T-helper 17 cell (primary cell): ENCODE data around the gene ZNF816. TPM values are rescaled to one million over a fixed set of nuclear protein-coding genes. Genes with fewer than 3 reads are reported as not detected.
A peak's percentile ranks its signal among the peaks of the same experiment; 100 is the strongest.

ENCODE experiments used
- ATAC-seq: fragments of 150-1000 bp; cut with Tn5 transposase; 2 replicates; pipeline ENCODE4 v1.10.0; 2021; ENCODE audit warnings: mild to moderate bottlenecking, moderate library complexity
- DNase-seq, 3 donors: peaks; one replicate each; pipeline versions ENCODE4 v3.0.0 to v3.0.0-alpha.2; 2020 to 2021
- H3K9me3 ChIP-seq: one replicate; pipeline ENCODE4 v1.7.0; 2013; ENCODE audit warnings: low read length, mild to moderate bottlenecking; ENCODE audit not compliant: control insufficient read depth, poor library complexity, severe bottlenecking
- H3K27ac Mint-ChIP-seq: one replicate; pipeline ENCODE4 v1.8.0; 2022; ENCODE audit warnings: mild to moderate bottlenecking, moderate library complexity, mixed read lengths
- H3K27me3 Mint-ChIP-seq: one replicate; pipeline ENCODE4 v1.8.0; 2022; ENCODE audit warnings: mixed read lengths
- H3K36me3 Mint-ChIP-seq: one replicate; pipeline ENCODE4 v1.8.0; 2022; ENCODE audit warnings: low read depth, mixed read lengths
- H3K4me1 Mint-ChIP-seq: one replicate; pipeline ENCODE4 v1.8.0; 2022; ENCODE audit warnings: mild to moderate bottlenecking, mixed read lengths
- H3K4me3 Mint-ChIP-seq: one replicate; pipeline ENCODE4 v1.8.0; 2022; ENCODE audit warnings: mild to moderate bottlenecking, moderate library complexity, mixed read lengths
- total RNA-seq, 4 donors: library from RNA in 2 of 4; stranded (reverse) in 2 of 4; gene quantifications; one replicate each; pipeline ENCODE4 v1.2.3 and lab custom pipeline; 2022 to 2026

The ZNF816 gene
- total RNA-seq (1 to 10 TPM; 3.5 to 4.8 TPM), total RNA-seq (lab: John Stamatoyannopoulos, UW) (10.3 to 37.0 reads per million in 2 donors)

DNA sequence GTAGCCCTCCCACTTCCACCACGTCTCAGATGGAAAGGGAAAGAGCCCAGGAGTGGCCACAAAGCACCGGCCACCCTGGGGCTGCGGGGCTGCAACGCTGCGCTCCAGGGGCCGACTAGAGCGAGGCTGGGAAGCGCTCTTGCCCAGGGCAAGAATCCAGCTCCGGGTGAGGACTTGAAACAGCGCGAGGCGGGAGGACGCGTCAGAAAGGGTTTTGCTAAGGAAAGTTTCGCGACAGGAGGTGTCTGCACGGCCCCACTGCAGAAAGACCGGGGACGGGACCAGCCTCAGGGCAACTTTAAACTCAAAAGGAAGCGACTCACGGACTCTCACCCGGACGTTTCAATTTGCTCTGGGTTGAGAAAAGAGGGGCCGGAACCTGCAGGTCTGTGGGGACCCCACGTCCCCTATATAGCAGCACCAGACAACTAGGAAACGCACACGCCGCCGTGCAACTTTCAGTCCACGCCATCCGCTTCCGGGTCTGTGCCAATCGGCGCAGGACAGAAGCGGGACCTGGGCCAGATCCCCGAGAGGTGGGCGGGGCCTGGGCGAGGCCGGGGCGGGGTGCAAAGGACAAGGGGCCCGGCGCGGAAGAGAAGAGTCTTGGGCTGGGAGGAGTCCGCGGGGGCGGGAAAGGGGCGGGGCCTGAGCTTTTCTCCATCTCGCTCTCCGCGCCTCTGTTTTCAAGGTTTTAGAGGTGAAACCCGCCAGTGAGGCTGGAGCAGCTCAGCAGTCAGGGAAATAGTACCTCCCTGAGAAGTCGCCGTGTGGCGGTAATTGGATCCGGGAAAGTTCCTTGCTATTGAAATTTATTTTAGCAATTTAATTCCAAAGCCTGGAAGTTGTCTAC, at the start of gene ZNF816:
Gene ZNF816, minus strand, starts transcription at position 488 of the 853 bp plus-strand sequence. CDS start 6,792 bp downstream, outside the sequence.
- H3K9me3 ChIP-seq, result peaks cover 2% of the 10 kb centered on the region
- Mint-ChIP-seq H3K27ac (peak within 1 kb of the TSS; percentile 92), H3K4me3 (peak within 1 kb of the TSS; percentile 89), H3K36me3 (no peaks in the 10 kb centered on the region), H3K27me3 (no peaks in the 10 kb centered on the region), H3K4me1 (peaks cover 11% of the 10 kb centered on the region)
- peak; percentile 99 for ATAC-seq
- DNase-seq, result peak; percentile 98 to 99 (median 98)

GRCh38 chr19:53012006-53012405, 49.3 kb upstream of the ZNF816 start:
- no peaks in the 10 kb centered on the region for H3K4me1 Mint-ChIP-seq
- no peaks in the 10 kb centered on the region for H3K9me3 ChIP-seq
- no peaks in the 10 kb centered on the region for H3K27me3 Mint-ChIP-seq
- DNase-seq, result no peak
- no peaks in the 10 kb centered on the region for H3K36me3 Mint-ChIP-seq
- no peak for ATAC-seq
- H3K27ac Mint-ChIP-seq, result no peak overlapping the region
- H3K4me3 Mint-ChIP-seq, result no peak overlapping the region

DNA sequence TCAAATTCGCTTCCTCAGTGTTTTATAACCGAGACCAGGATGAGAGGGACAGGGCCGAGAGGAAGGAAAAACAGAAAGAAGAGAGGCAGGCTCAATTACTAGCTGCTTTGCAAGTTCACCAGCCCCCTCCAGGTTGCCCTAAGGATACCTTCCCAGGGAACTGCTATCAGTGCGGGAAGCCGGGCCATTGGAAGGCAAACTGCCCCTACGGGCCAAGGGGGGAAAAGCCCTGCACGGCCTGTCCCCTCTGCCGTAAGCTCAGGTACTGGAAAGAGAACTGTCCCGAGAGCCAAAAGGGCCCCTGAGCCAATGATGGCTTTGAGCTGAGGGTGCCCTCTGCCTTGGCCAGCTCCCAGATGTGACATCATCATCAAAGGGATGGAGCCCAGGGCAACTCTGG, 47.8 kb upstream of the ZNF816 start:
- no peaks in the 10 kb centered on the region for H3K27me3 Mint-ChIP-seq
- no peak overlapping the region for H3K4me3 Mint-ChIP-seq
- H3K4me1 Mint-ChIP-seq, result no peaks in the 10 kb centered on the region
- DNase-seq, result no peak
- no peaks in the 10 kb centered on the region for H3K9me3 ChIP-seq
- no peak for ATAC-seq
- no peaks in the 10 kb centered on the region for H3K36me3 Mint-ChIP-seq
- no peak overlapping the region for H3K27ac Mint-ChIP-seq

GRCh38 chr19:53008061-53008778, 45.5 kb upstream of the ZNF816 start:
- Mint-ChIP-seq H3K4me1 (no peaks in the 10 kb centered on the region), H3K4me3 (no peak overlapping the region), H3K27ac (no peak overlapping the region), H3K36me3 (no peaks in the 10 kb centered on the region), H3K27me3 (no peaks in the 10 kb centered on the region)
- no peak for DNase-seq
- no peak for ATAC-seq
- no peaks in the 10 kb centered on the region for H3K9me3 ChIP-seq

GRCh38 chr19:53007606-53008005, 44.9 kb upstream of the ZNF816 start:
- DNase-seq (no peak), ATAC-seq (no peak)
- Mint-ChIP-seq H3K4me3 (no peak overlapping the region), H3K27ac (no peak overlapping the region), H3K27me3 (no peaks in the 10 kb centered on the region), H3K4me1 (no peaks in the 10 kb centered on the region), H3K36me3 (no peaks in the 10 kb centered on the region)
- H3K9me3 ChIP-seq, result no peaks in the 10 kb centered on the region

DNA sequence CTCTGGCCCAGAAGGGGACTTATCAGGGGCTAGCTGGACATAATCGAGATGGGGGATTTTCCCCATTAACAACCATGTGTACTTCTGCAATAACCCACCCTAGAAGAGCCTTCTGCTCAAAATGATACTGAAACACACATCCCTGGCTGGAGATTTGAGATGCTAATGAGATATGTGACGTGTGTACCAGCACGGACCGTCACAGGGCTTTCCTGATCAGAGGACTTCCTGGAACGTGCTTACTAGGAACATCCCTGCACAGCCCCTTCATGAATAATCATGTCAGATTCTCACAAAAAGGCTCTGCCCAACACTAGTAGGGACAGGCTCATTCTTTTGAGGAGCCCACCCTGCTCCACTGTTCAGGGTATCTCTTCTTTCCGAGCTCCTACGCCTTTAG, 44.5 kb upstream of the ZNF816 start:
- Mint-ChIP-seq H3K4me3 (no peak overlapping the region), H3K4me1 (no peaks in the 10 kb centered on the region), H3K27ac (no peak overlapping the region), H3K27me3 (no peaks in the 10 kb centered on the region), H3K36me3 (no peaks in the 10 kb centered on the region)
- no peak for ATAC-seq
- H3K9me3 ChIP-seq, result no peaks in the 10 kb centered on the region
- no peak for DNase-seq

- no peaks in the 10 kb centered on the region for H3K9me3 ChIP-seq
- DNase-seq, result no peak
- H3K4me1 Mint-ChIP-seq, result no peaks in the 10 kb centered on the region
- no peak overlapping the region for H3K27ac Mint-ChIP-seq
- no peak overlapping the region for H3K4me3 Mint-ChIP-seq
- H3K27me3 Mint-ChIP-seq, result no peaks in the 10 kb centered on the region
- H3K36me3 Mint-ChIP-seq, result no peaks in the 10 kb centered on the region
- ATAC-seq, result no peak
These were observed 41.6 kb upstream of the ZNF816 start for GRCh38 chr19:53004242-53004641.

- H3K27me3 Mint-ChIP-seq, result no peaks in the 10 kb centered on the region
- no peaks in the 10 kb centered on the region for H3K9me3 ChIP-seq
- H3K27ac Mint-ChIP-seq, result no peak overlapping the region
- H3K4me1 Mint-ChIP-seq, result no peaks in the 10 kb centered on the region
- H3K4me3 Mint-ChIP-seq, result no peak overlapping the region
- DNase-seq (no peak), ATAC-seq (no peak)
- no peaks in the 10 kb centered on the region for H3K36me3 Mint-ChIP-seq
These were observed 39.8 kb upstream of the ZNF816 start for GRCh38 chr19:53002479-53002878.

DNA sequence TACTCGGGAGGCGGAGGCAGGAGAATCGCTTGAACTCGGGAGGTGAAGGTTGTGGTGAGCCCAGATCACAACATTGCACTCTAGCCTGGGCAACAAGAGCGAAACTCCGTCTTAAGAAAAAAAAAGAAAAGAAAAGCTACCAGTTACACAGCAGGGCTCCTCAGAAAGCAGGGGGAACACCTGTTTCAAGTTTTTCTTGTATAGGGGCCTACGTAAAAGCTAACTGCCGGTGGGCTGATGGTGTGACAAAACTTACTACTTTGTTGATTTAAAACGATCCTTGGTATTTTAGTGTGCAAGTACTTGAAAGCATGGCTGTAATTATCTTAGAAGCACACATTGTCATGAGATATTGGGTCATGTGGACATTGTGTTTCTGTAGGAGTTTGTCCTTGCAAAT, 35.3 kb upstream of the ZNF816 start:
- no peaks in the 10 kb centered on the region for H3K9me3 ChIP-seq
- H3K4me1 Mint-ChIP-seq, result no peaks in the 10 kb centered on the region
- no peaks in the 10 kb centered on the region for H3K27me3 Mint-ChIP-seq
- ATAC-seq, result no peak
- H3K4me3 Mint-ChIP-seq, result no peak overlapping the region
- no peak overlapping the region for H3K27ac Mint-ChIP-seq
- H3K36me3 Mint-ChIP-seq, result no peaks in the 10 kb centered on the region
- no peak for DNase-seq

- Mint-ChIP-seq H3K27me3 (no peaks in the 10 kb centered on the region), H3K36me3 (no peaks in the 10 kb centered on the region), H3K27ac (no peak overlapping the region), H3K4me1 (peaks cover 4% of the 10 kb centered on the region), H3K4me3 (no peak overlapping the region)
- DNase-seq, result no peak
- H3K9me3 ChIP-seq, result no peaks in the 10 kb centered on the region
- ATAC-seq, result no peak
These were observed 33.0 kb upstream of the ZNF816 start for GRCh38 chr19:52995711-52996110.

- Mint-ChIP-seq H3K4me1 (peaks cover 4% of the 10 kb centered on the region), H3K27me3 (no peaks in the 10 kb centered on the region), H3K36me3 (peaks cover 2% of the 10 kb centered on the region), H3K27ac (no peak overlapping the region), H3K4me3 (peak overlapping the region; percentile 78)
- peak; percentile 66 to 76 (median 74) for DNase-seq
- H3K9me3 ChIP-seq, result no peaks in the 10 kb centered on the region
- ATAC-seq, result peak; percentile 98
These were observed 30.9 kb upstream of the ZNF816 start for GRCh38 chr19:52993342-52994178.

DNA sequence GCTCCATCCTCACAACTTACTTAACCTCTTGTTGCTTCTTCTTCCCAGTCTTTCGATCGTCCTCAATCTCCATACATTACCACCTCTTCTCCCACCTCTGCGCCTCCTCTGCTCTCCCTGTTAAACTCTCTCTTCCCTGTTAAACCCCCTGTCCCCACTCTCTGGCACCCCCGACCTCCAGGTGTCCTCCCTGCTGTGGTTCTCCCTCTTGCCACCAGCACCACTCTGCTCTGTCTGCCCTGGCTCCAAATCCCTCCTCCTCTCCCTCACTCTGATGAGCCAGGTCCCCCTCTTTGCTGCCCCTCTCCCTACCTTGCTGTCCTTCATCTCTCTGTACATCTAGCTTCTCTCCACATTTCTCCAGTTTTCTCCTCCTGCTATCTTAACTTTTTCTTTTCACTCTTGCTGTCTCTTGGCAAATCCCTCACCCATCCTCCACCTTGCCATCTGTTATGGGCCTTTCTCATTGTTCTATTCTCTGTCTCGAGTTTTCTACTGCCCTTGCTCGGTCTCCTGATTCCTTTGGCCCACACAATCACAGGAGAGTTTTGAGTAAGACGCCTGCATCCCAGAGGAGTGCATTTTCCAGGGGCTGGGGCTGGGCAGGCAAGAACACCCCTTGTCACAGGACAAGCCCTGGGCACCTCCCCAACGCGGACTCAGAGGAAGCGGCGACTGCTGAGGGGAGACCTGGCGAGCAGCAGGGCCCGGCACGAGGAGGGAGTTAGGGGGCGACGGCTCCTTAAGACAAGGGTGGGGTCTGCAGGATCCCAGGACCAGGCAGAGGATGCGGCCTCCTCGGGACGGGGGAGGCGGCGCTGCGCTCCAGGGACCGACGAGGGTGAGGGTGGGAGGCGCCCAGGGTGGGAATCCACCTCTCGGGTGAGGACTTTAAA, 29.7 kb upstream of the ZNF816 start:
- ATAC-seq (no peak), DNase-seq (no peak)
- H3K27ac Mint-ChIP-seq, result no peak overlapping the region
- H3K4me3 Mint-ChIP-seq, result peak overlapping the region; percentile 78
- peaks cover 4% of the 10 kb centered on the region for H3K4me1 Mint-ChIP-seq
- H3K27me3 Mint-ChIP-seq, result no peaks in the 10 kb centered on the region
- H3K36me3 Mint-ChIP-seq, result peaks cover 2% of the 10 kb centered on the region
- no peaks in the 10 kb centered on the region for H3K9me3 ChIP-seq
